Small intestine (tissue), 7 donors: ENCODE results near the gene MTR. TPM values are rescaled to one million over a fixed set of nuclear protein-coding genes. Genes with fewer than 3 reads are reported as not detected.
A peak's percentile ranks its signal among the peaks of the same experiment; 100 is the strongest.
"Not testable (repeated sequence)": the region's sequence is repeated elsewhere in the genome, so short reads cannot be mapped to it uniquely, and the experiment has no call there.

ENCODE experiments used
- DNase-seq, 2 donors: peaks; one replicate each; pipeline versions ENCODE4 v3.0.0 to v3.0.0-alpha.2; 2013
- FAIRE-seq: peaks from 2 replicates; lab custom pipeline; 2012; peaks lifted over from hg19 to GRCh38; lab: Jason Lieb, UNC
- H3K27ac ChIP-seq, 3 donors: one replicate each; pipeline ENCODE4 v1.5.1; 2013; ENCODE audit warnings: low read length in 2 of 3, mild to moderate bottlenecking in 2 of 3, control low read depth in 1 of 3, inconsistent platforms in 1 of 3, low read depth in 1 of 3, moderate library complexity in 1 of 3
- H3K27me3 ChIP-seq, 3 donors: one replicate each; pipeline ENCODE4 v1.6.1; 2013; ENCODE audit warnings: low read length in 3 of 3, inconsistent platforms in 1 of 3; ENCODE audit not compliant: control insufficient read depth in 3 of 3, insufficient read depth in 3 of 3
- H3K36me3 ChIP-seq, 3 donors: one replicate each; pipeline ENCODE4 v1.6.1; 2013; ENCODE audit warnings: low read length in 3 of 3, inconsistent platforms in 1 of 3, low read depth in 1 of 3, mild to moderate bottlenecking in 1 of 3, moderate library complexity in 1 of 3; ENCODE audit not compliant: control insufficient read depth in 3 of 3, insufficient read depth in 2 of 3
- H3K4me1 ChIP-seq, 3 donors: one replicate each; pipeline ENCODE4 v1.6.1; 2013; ENCODE audit warnings: low read length in 2 of 3, inconsistent platforms in 1 of 3, low read depth in 1 of 3, mild to moderate bottlenecking in 1 of 3, moderate library complexity in 1 of 3; ENCODE audit not compliant: control insufficient read depth in 3 of 3, insufficient read depth in 2 of 3
- H3K4me3 ChIP-seq, 3 donors: one replicate each; pipeline ENCODE4 v1.5.1; 2013; ENCODE audit warnings: low read length in 3 of 3, control low read depth in 1 of 3, inconsistent platforms in 1 of 3, low read depth in 1 of 3, mild to moderate bottlenecking in 1 of 3, moderate library complexity in 1 of 3
- H3K9me3 ChIP-seq, 2 donors: one replicate each; pipeline ENCODE4 v1.6.1; 2013; ENCODE audit warnings: low read depth in 1 of 2, low read length in 1 of 2; ENCODE audit not compliant: control insufficient read depth in 2 of 2, insufficient read depth in 1 of 2
- WGBS, 3 donors: extraction: QIAGEN DNeasy Blood & Tissue Kit; methylation state at CpG; one replicate each; pipeline ENCODE4 v1.1.7; 2013; 5-methylcytosine and 5-hydroxymethylcytosine counted together
- polyA plus RNA-seq, 4 donors: library from polyadenylated mRNA; stranded (reverse) in 3 of 4; unstranded in 1 of 4; fragments of 200-250 nt in 3 of 4; fragments of 120-200 nt in 1 of 4; gene quantifications; one replicate each; pipeline versions ENCODE4 v1.2.1 to v1.2.3, GENCODE V29; 2013
- donor health status: healthy with polysubstance abuse.
- donor health status: control.
- donor health status: control.
- donor health status: Bipolar disorder and iron deficiency.
- donor health status: healthy.

MTR gene
- polyA plus RNA-seq, 4 donors: 2.2 to 17.8 (median 4.5) TPM

DNA sequence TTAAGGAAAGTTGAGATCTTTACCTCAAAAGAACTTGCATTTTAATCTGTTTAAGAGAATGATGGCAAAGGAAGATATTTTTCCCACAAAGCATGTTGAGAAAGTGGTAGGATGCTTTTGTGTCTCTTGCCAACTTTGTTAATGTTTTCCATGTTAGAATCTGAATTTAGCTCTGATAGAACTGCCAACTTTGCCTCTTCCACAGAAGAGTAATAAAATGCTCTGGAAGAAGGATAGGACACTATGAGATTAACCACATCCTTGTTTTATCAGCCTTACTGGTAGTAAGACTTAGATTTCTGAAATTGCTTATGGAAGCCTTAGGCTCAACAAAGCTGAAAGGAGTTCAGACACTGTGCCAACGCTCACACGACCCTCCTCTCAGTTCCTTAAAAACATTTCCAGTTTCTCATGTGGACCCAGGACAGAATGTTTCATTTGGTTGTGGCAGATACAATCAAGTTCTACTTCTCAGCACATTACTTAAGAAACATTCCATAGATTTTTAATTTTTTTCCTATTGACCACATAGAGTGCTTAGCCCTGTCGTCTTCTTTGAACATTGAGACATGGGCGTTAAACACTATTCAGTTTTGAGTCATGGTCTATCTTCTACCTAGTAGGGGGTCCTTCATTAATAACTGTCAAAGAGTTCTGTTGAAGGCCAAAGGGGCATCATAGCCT is 59.0 kb downstream of the MTR start:
- 87 to 95% (median 95%) methylated on average over 4 of the region's 4 CpGs for WGBS, 3 donors
- no peak overlapping the region for H3K4me3 ChIP-seq
- H3K4me1 ChIP-seq: no peaks in the 10 kb centered on the region
- H3K9me3 ChIP-seq: no peaks in the 10 kb centered on the region
- peaks cover 3 to 13% (median 7%) of the 10 kb centered on the region in 3 donors for H3K36me3 ChIP-seq
- FAIRE-seq (no peak), DNase-seq (no peak)
- no peaks in the 10 kb centered on the region for H3K27me3 ChIP-seq
- no peak overlapping the region for H3K27ac ChIP-seq

DNA sequence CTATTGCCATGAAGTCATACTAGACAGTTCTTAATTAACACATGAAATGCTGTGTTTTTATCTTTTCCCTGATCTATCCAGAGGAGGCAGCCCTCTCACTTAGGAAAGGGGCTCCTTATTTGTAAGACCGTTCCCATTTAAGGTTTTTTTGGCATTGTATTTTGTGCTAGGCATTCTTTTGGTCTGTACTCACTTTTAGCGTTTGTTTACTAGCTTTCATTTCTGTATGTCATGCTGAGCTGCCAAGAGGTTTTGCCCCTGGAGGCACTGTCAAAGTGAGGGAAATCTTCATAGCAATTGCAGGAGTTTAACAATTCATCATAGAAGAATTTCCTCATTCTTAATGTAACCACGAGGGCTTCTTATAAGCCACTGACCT is 59.5 kb downstream of the MTR start:
- Histone ChIP-seq H3K4me3 (no peak overlapping the region), H3K9me3 (no peaks in the 10 kb centered on the region), H3K27ac (no peak overlapping the region), H3K36me3 (peaks cover 3 to 13% (median 7%) of the 10 kb centered on the region in 3 donors), H3K27me3 (no peaks in the 10 kb centered on the region), H3K4me1 (no peaks in the 10 kb centered on the region)
- DNase-seq (no peak), FAIRE-seq (no peak)
- WGBS, 3 donors: 71 to 80% (median 78%) methylated on average over 3 of the region's 3 CpGs

DNA sequence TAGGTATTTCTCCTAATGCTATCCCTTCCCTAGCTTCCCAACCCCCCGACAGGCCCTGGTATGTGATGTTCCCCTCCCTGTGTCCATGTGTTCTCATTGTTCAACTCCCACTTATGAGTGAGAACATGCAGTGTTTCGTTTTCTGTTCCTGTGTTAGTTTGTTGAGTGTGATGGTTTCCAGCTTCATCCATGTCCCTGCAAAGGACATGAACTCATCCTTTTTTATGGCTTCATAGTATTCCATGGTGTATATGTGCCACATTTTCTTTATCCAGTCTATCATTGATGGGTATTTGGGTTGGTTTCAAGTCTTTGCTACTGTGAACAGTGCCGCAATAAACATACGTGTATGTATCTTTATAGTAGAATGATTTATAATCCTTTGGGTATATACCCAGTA is 61.6 kb downstream of the MTR start:
- not testable (repeated sequence) for H3K4me1 ChIP-seq, DNase-seq, H3K27ac ChIP-seq, FAIRE-seq, H3K27me3 ChIP-seq, H3K4me3 ChIP-seq, H3K9me3 ChIP-seq
- peaks cover 3 to 19% (median 9%) of the 10 kb centered on the region in 3 donors for H3K36me3 ChIP-seq
- 84 to 97% (median 96%) methylated on average over 4 of the region's 4 CpGs for WGBS, 3 donors

DNA sequence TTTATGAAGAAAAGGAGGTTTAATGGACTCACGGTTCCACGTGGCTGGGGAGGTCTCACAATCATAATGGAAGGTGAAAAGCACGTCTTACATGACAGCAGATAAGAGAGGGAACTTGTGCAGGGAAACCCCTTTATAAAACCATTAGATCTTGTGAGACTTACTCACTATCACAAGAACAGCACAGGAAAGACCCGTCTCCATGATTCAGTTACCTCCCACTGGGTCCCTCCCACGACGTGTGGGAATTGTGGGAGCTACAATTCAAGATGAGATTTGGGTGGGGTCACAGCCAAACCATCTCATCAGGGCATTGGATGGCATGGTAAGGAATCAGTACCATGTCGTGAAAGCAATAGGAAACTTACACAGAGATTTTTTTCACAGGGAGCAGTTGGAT is 63.1 kb downstream of the MTR start:
- H3K4me3 ChIP-seq: no peak overlapping the region
- H3K9me3 ChIP-seq: no peaks in the 10 kb centered on the region
- H3K4me1 ChIP-seq: no peaks in the 10 kb centered on the region
- no peak overlapping the region for H3K27ac ChIP-seq
- peaks cover 3 to 19% (median 11%) of the 10 kb centered on the region in 3 donors for H3K36me3 ChIP-seq
- H3K27me3 ChIP-seq: no peaks in the 10 kb centered on the region
- DNase-seq (no peak), FAIRE-seq (no peak)
- WGBS, 3 donors: 93 to 95% (median 94%) methylated on average over 7 of the region's 7 CpGs

DNA sequence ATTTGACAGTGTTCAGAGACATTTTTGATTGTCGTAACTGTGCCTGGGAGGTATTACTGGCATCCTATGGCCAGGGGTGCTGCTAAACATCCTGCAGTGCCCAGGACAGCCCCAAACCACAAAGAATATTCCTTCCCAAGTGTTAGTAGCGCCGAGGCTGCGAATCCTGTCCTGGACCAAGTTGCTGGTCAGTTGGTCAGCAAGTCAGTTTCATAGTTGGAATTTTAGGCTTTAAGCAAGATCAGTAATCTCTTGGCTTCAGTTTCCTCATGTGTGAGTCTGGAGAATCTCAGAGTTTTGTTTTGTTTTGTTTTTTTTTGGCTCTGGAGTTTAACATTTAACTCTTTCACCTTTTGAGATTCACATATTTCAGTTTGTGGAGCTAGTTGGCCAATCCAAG is 65.0 kb downstream of the MTR start:
- FAIRE-seq (no peak), DNase-seq (no peak)
- no peak overlapping the region for H3K27ac ChIP-seq
- WGBS, 3 donors: 91 to 96% (median 92%) methylated on average over 4 of the region's 4 CpGs
- no peak overlapping the region for H3K4me3 ChIP-seq
- no peaks in the 10 kb centered on the region for H3K4me1 ChIP-seq
- no peaks in the 10 kb centered on the region for H3K27me3 ChIP-seq
- H3K9me3 ChIP-seq: no peaks in the 10 kb centered on the region
- peaks cover 3 to 21% (median 12%) of the 10 kb centered on the region in 3 donors for H3K36me3 ChIP-seq

DNA sequence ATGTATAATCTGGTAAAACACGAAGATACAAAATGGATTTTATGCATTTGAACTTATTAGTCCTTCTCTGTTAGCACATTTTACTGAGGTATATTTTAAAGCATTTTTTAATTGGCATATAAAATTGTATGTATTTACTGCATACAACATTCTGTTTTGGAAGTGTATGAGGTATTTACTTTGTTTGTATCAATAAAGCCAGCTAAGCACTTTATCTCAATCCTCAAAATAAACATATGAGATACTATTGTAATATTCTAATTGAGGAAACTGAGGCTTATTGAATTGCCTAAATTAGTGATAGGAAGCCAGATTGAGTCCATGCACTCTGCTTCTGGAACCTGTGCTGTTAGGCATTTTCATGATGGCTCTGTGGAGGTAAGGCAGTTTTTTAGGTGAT is 65.6 kb downstream of the MTR start:
- Histone ChIP-seq H3K4me3 (no peak overlapping the region), H3K27ac (no peak overlapping the region), H3K36me3 (peaks cover 3 to 21% (median 12%) of the 10 kb centered on the region in 3 donors), H3K9me3 (no peaks in the 10 kb centered on the region), H3K27me3 (no peaks in the 10 kb centered on the region), H3K4me1 (no peaks in the 10 kb centered on the region)
- no peak for FAIRE-seq
- 86 to 97% (median 93%) methylated on average over 1 of the region's 1 CpG for WGBS, 3 donors
- DNase-seq: no peak

DNA sequence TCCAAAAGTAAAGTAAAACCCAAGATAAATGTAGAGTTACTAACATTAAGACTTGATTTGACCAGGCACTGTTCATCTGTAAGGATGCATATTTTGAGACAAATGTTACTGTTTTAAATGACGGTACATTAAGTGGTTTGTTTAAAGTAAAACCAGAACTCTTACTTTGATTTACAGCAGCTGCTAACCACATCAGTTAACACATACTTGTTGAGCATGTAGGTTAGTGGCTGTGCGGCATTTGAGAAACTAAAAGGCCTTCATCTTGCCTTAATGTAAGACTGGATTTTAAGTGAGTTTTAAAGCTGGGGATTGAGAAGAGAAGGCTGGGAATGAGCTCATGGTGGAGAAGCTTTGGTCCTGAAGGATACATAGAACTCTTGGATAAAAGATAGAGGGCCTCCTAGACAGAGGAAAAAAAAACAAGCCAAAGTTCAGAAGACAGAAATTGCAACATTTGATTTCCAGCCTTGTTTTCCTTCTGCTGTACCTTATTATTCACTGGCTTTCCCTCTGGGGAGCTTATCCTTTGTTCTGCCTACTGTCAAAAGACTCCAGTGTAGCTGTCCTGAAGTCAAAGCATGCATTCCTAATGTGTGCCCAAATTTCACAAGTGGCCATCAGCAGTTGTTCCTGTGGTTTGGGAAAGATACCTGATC is 66.6 kb downstream of the MTR start:
- peaks cover 0 to 1% of the 10 kb centered on the region in 2 donors for H3K9me3 ChIP-seq
- H3K36me3 ChIP-seq: peaks cover 3 to 21% (median 12%) of the 10 kb centered on the region in 3 donors
- FAIRE-seq (no peak), DNase-seq (peak in 1 of 2 donors; percentile 32)
- H3K4me3 ChIP-seq: no peak overlapping the region
- no peaks in the 10 kb centered on the region for H3K4me1 ChIP-seq
- WGBS, 3 donors: 73 to 91% (median 74%) methylated on average over 2 of the region's 2 CpGs
- H3K27ac ChIP-seq: no peak overlapping the region
- no peaks in the 10 kb centered on the region for H3K27me3 ChIP-seq

DNA sequence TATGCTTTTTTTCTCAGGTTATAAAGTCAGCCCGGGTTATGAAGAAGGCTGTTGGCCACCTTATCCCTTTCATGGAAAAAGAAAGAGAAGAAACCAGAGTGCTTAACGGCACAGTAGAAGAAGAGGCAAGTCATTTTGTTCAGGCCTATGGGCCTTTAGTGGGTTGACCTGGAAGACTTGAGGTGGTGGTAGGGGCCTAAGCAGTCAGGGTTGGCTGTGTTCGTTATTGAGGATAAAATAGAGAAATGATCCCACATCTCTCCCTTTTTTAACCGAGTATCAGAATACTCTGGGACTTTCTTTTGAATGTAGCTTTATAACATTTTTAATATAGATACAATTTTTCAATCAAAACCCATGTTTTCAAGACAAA is 67.1 kb downstream of the MTR start:
- Histone ChIP-seq H3K4me1 (no peaks in the 10 kb centered on the region), H3K36me3 (peaks cover 3 to 21% (median 12%) of the 10 kb centered on the region in 3 donors), H3K27me3 (no peaks in the 10 kb centered on the region), H3K4me3 (no peak overlapping the region), H3K27ac (no peak overlapping the region), H3K9me3 (peaks cover 0 to 6% of the 10 kb centered on the region in 2 donors)
- WGBS, 3 donors: 90 to 96% (median 94%) methylated on average over 4 of the region's 4 CpGs
- FAIRE-seq: no peak
- no peak for DNase-seq
